Lower leg skin (tissue), 4 donors: Measurements from ENCODE around the gene TREML4. TPM values are rescaled to one million over a fixed set of nuclear protein-coding genes. Genes with fewer than 3 reads are reported as not detected.

Experiments
- DNase-seq, 2 donors: peaks; one replicate each; pipeline ENCODE4 v3.0.0-alpha.2; 2019; ENCODE audit warnings: low spot score in 2 of 2
- H3K4me3 ChIP-seq: fragments of 200-600 bp; sonication (generic); 2 replicates; pipeline ENCODE4 v1.5.1; 2017; ENCODE audit warnings: mild to moderate bottlenecking, low read depth; ENCODE audit not compliant: poor library complexity, severe bottlenecking
- POLR2A ChIP-seq, 2 donors: fragments of 450-650 bp; IDR thresholded peaks; one replicate each; pipeline ENCODE4 v1.6.1; 2016 to 2017; ENCODE audit warnings: antibody characterized with exemption in 2 of 2, mild to moderate bottlenecking in 1 of 2, moderate library complexity in 1 of 2
- WGBS, 2 donors: methylation state at CpG; one replicate each; pipeline ENCODE4 v1.1.5; 2018; 5-methylcytosine and 5-hydroxymethylcytosine counted together
- intact Hi-C: fragments of 100-400 bp; cut with DNase I; formaldehyde crosslinking; loops from one replicate; pipeline ENCODE4 v1.15.0; 2023; ENCODE audit warnings: low total_unique reads
- total RNA-seq, 4 donors: library from RNA; depleted of rRNA; stranded (reverse); fragments of >200 nt; gene quantifications; one replicate each; pipeline ENCODE4 v1.1.0, GENCODE V29; 2016
- TF ChIP-seq, protein P1 (sequence below), 3 donors: fragments of 450-650 bp; IDR thresholded peaks; one replicate each; pipeline ENCODE4 v1.5.1; 2016; ENCODE audit warnings: antibody characterized with exemption in 3 of 3, mild to moderate bottlenecking in 3 of 3, moderate library complexity in 2 of 3

TREML4 gene
- total RNA-seq, 4 donors from 2014 or later: not detected

DNA sequence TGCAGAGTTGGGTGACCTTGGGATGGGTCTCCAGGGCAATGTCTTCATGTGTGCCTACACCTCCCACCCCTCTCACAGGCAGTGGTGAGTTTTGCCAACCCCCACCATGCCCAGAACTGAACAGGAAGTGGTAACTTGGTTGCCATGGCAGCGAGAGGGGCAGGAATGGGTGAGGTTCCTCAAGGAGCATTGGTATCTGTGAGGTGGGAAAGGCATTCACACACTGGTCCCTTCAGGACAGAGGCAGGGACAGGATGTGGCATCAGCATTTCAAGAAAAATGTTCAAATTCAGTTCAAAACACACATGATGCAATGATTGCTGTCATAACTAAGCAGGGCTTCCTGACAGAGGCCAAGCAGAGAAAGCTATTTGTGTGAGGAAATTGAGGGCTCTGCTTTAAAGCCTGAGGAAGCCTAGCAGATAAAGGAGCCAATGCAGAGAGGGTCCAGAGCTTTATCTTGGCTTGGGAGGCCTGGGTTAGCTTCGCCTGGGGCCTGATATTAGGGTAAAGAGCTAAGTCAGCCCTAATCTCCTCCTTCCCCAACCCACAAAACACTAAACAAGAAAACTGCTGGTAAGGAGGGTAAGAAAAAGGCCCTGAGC lies 27.8 kb upstream of the TREML4 start:
- TF ChIP-seq POLR2A (IDR thresholded peaks at IDR 0.05): no peak
- TF ChIP-seq, protein P1, sequence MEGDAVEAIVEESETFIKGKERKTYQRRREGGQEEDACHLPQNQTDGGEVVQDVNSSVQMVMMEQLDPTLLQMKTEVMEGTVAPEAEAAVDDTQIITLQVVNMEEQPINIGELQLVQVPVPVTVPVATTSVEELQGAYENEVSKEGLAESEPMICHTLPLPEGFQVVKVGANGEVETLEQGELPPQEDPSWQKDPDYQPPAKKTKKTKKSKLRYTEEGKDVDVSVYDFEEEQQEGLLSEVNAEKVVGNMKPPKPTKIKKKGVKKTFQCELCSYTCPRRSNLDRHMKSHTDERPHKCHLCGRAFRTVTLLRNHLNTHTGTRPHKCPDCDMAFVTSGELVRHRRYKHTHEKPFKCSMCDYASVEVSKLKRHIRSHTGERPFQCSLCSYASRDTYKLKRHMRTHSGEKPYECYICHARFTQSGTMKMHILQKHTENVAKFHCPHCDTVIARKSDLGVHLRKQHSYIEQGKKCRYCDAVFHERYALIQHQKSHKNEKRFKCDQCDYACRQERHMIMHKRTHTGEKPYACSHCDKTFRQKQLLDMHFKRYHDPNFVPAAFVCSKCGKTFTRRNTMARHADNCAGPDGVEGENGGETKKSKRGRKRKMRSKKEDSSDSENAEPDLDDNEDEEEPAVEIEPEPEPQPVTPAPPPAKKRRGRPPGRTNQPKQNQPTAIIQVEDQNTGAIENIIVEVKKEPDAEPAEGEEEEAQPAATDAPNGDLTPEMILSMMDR (IDR thresholded peaks at IDR 0.05): no peak
- no peak overlapping the region for H3K4me3 ChIP-seq
- intact Hi-C loops: no loop called here
- DNase-seq: peak in 1 of 2 donors; percentile 21
- 72 to 89% methylated on average over 2 of the region's 2 CpGs for WGBS, 2 donors

DNA sequence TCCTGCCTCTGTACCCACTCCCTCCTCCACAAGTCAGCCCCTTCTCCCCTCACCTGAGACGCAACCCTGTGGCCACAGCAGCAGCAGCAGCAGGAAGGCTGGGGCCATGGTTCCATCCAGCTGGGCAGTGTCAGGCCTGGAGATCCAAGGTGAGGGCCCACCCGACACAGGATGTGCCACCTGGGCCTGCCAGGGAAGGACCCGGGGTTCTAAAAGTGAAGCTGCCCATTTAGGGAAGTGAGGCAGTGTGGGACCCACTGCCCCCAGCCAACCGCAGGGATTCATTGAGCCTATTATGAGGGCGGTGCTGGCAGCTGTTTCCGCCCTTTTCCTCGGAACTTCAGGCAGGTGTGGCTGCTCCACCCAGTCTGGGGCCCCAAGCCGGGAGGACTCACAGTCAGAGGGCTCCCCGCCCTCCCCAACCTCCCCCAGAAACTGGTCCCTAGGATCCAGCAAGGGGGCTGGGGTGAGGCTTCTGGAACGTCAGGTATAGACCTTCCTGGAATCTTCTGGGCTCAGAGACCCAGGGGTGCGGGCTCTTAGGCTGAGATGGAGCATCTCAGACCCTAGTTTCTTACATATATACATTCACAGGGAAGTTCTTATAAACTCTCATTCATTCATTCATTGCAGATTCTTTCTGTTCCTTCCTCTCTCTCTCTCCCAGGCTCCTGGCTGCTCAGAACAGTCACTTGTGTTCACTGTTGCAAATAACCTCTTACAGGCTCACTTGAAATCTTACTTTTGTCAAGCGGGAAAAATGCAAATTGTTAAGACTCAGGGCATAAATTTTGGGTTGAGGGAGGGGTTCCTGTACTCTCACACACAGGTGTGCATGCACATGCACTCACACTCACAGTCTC lies 27.0 kb upstream of the TREML4 start, which contains the start of gene TREML2:
TREML2 (minus strand) TSS at position 249 of the 863 bp plus-strand sequence; CDS start at position 108, 141 bp downstream.
- 56 to 67% methylated on average over 12 of the region's 12 CpGs for WGBS, 2 donors
- H3K4me3 ChIP-seq: no peak within 1 kb of the TSS
- TF ChIP-seq, protein P1 (IDR thresholded peaks at IDR 0.05): no peak
- no peak for TF ChIP-seq POLR2A (IDR thresholded peaks at IDR 0.05)
- intact Hi-C loops: no loop called here
- no peak for DNase-seq

DNA sequence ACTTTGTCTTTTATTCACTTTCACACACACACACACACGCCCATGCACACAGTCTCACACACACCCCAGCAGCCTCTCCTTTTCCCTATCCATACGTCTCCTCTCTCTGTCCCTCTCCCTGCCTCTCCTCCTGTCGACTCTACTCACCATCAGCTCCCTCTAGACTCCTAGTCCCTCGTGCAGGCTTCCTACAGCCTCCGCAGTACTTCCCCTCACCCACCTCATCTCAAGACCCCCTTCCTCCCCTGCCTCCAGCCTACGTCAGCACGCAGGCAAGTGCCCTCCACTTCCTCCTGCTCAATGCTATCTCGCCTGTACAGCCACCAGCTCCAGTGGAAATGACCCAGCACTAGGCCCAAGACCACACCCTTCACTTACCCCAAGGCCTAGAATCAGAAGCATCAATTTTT lies 26.4 kb upstream of the TREML4 start:
- no peak for TF ChIP-seq POLR2A (IDR thresholded peaks at IDR 0.05)
- intact Hi-C loops: no loop called here
- 63 to 64% methylated on average over 8 of the region's 8 CpGs for WGBS, 2 donors
- H3K4me3 ChIP-seq: no peak overlapping the region
- DNase-seq: no peak

DNA sequence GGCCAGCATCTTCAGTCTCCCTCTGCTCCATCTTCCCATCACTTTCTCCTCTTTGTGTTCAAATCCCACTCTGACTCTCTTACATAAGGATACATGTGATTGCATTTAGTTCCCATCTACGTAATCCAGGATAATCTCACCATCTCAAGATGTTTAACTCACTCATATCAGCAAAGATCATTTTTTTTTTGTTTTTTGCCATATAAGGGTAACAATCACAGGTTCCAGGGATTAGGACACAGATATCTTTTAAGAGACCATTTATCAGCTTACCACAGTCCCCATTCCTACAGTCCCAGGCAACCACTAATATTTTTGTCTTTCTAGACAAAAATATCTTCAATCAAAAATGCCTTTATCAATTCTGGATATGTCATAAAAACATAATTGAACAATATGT lies 24.0 kb upstream of the TREML4 start:
- no peak for DNase-seq
- no peak overlapping the region for H3K4me3 ChIP-seq
- intact Hi-C loops: no loop called here
- 58 to 74% methylated on average over 1 of the region's 1 CpG for WGBS, 2 donors
- TF ChIP-seq, protein P1 (IDR thresholded peaks at IDR 0.05): no peak
- TF ChIP-seq POLR2A (IDR thresholded peaks at IDR 0.05): no peak

DNA sequence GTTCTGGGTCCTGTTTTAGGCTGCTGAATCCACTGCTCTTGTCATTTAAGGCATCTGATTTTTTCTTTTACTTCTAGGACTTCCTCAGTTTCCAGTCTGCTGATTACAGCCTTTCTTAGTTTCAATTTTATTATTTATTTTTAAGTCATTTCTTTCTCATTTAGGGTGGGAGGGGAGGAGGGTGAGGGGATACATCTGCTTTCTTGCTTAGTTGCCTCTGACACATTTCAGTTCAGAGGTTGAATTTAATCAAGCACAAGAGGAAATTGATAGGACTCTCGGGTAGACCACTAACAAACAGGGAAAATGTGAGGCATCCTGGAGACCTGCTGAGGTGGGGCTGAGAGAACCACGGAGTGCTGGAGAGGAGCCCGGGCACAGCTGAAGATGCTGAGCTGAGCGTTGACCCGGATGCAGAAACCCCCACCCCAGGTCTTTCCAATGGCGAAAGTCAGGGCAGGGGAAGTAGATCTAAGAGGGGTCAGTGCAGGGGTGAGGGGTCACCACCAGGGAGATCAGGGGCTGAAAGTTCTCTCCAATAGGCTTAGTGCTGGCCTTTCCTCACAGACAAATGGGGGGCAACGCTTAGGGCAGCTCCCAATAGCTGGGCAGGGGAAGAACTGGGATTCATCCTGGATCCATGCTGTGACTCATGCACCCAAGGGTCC lies 19.6 kb upstream of the TREML4 start:
- H3K4me3 ChIP-seq: no peak overlapping the region
- intact Hi-C loops: no loop called here
- TF ChIP-seq, protein P1 (IDR thresholded peaks at IDR 0.05): no peak
- TF ChIP-seq POLR2A (IDR thresholded peaks at IDR 0.05): no peak
- WGBS, 2 donors: 80 to 83% methylated on average over 7 of the region's 7 CpGs
- DNase-seq: peak in 1 of 2 donors; percentile 45
